Activated naive CD8-positive, alpha-beta T cell treated with anti-CD3 and anti-CD28 coated beads, Interleukin-2, amount 50 U/mL, for 16 hours (primary cell): ENCODE measurements around the gene RSRC1.
"Not testable (repeated sequence)": the region's sequence is repeated elsewhere in the genome, so short reads cannot be mapped to it uniquely, and the experiment has no call there.

Experiments
- DNase-seq: peaks from one replicate; pipeline ENCODE4 v3.0.0-alpha.2; 2020; ENCODE audit warnings: low read depth, low spot score

The RSRC1 gene

GRCh38 chr3:158101335-158102241 is 8.3 kb upstream of the RSRC1 start:
- DNase-seq: no peak

- DNase-seq: no peak
Measured at GRCh38 chr3:158102242-158103080, 7.4 kb upstream of the RSRC1 start.

GRCh38 chr3:158103081-158103886 is 6.6 kb upstream of the RSRC1 start:
- no peak for DNase-seq

- DNase-seq: no peak
Measured at GRCh38 chr3:158103887-158104327, 6.0 kb upstream of the RSRC1 start.

GRCh38 chr3:158104431-158104921 is 5.4 kb upstream of the RSRC1 start:
- DNase-seq: no peak

GRCh38 chr3:158105119-158105709 is 4.7 kb upstream of the RSRC1 start:
- DNase-seq: no peak

- DNase-seq: no peak
Measured at GRCh38 chr3:158105710-158106253, 4.1 kb upstream of the RSRC1 start.

- no peak for DNase-seq
Measured at GRCh38 chr3:158106766-158107471, 3.0 kb upstream of the RSRC1 start.

- no peak for DNase-seq
Measured at GRCh38 chr3:158107605-158108444, 2.1 kb upstream of the RSRC1 start.

- DNase-seq: no peak
Measured at GRCh38 chr3:158108445-158108985, 1.4 kb upstream of the RSRC1 start.

- DNase-seq: no peak
Measured at GRCh38 chr3:158109295-158109803, 540 bp upstream of the RSRC1 start.

GRCh38 chr3:158110658-158111018 is 749 bp downstream of the RSRC1 start:
- no peak for DNase-seq

- no peak for DNase-seq
Measured at GRCh38 chr3:158111861-158112260, 2.0 kb downstream of the RSRC1 start.

GRCh38 chr3:158113595-158113994 is 3.7 kb downstream of the RSRC1 start:
- not testable (repeated sequence) for DNase-seq

GRCh38 chr3:158120330-158120729 is 10.4 kb downstream of the RSRC1 start:
- no peak for DNase-seq

GRCh38 chr3:158121295-158121694 is 11.4 kb downstream of the RSRC1 start:
- no peak for DNase-seq

GRCh38 chr3:158122721-158123120 is 12.8 kb downstream of the RSRC1 start:
- DNase-seq: not testable (repeated sequence)
